ENCODE data around the gene RNU5B-1. TPM values are rescaled to one million over a fixed set of nuclear protein-coding genes. Genes with fewer than 3 reads are reported as not detected.
A peak's percentile ranks its signal among the peaks of the same experiment; 100 is the strongest.

Gene RNU5B-1
- total and polyA plus RNA-seq, 2 of the 8 experiments (the other 6 are each of a cell fraction or from before 2014, with no cell fraction given): not detected

DNA sequence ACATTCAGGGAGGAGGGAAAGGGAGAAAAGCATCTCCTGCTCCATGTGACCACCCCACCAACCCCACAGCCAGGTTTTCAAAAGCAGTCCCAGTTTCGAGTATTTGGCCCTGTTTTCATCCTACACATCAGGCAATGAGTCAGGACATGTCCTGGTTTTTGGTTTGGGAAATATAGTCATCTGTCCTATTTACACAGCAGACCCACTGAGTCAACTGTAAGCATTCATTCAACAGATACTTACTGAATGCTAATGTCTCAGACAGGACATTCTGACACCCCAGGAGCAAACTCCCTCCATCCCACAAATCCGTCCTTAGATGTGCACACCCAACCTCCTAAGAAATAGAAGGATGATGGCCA is 40.4 kb downstream of the RNU5B-1 start:
- Histone ChIP-seq H4K91ac (replicated peaks; ENCODE audit: insufficient read length, low read length) (no peak overlapping the region), H3K79me1 (ENCODE audit: low read depth, low read length) (no peaks in the 10 kb centered on the region), H3K9me3 (ENCODE audit: insufficient read depth in 2 of 2, low read depth in 1 of 2, low read length in 1 of 2) (no peaks in the 10 kb centered on the region), H2AFZ (ENCODE audit: low read length) (no peak overlapping the region), H3K56ac (replicated peaks; ENCODE audit: insufficient read length, low read depth, low read length) (no peak overlapping the region), H2BK15ac (ENCODE audit: low read length) (no peak overlapping the region), H2BK5ac (ENCODE audit: low read depth, low read length) (no peak overlapping the region), H3K4me1 (replicated peaks in 1 of 4; ENCODE audit: control insufficient read depth in 3 of 4, insufficient read depth in 4 of 4, low read length in 3 of 4) (peaks cover 0 to 5% (median 1%) of the 10 kb centered on the region in 4 experiments; a peak in 4 of 7 replicates), H3K9ac (replicated peaks in 1 of 4; ENCODE audit: extremely low read depth in 1 of 4, low read depth in 3 of 4, low read length in 3 of 4) (no peak overlapping the region), H3K4me2 (ENCODE audit: insufficient read depth in 1 of 2, low read depth in 2 of 2, low read length in 2 of 2) (no peak overlapping the region), H3K36me3 (ENCODE audit: control insufficient read depth in 2 of 4, insufficient read depth in 4 of 4, low read length in 3 of 4) (no peaks in the 10 kb centered on the region), H4K8ac (ENCODE audit: extremely low read depth, insufficient read depth, low read length) (no peak overlapping the region), H2BK12ac (ENCODE audit: low read depth, low read length) (no peak overlapping the region), H3K27me3 (replicated peaks in 1 of 4; ENCODE audit: control insufficient read depth in 3 of 4, extremely low read depth in 1 of 4, insufficient read depth in 3 of 4, low read length in 3 of 4) (no peaks in the 10 kb centered on the region), H3K14ac (ENCODE audit: insufficient read length) (no peak overlapping the region), H3K18ac (ENCODE audit: extremely low read depth, low read length) (no peak overlapping the region), H2BK120ac (replicated peaks; ENCODE audit: low read depth, low read length) (no peak overlapping the region), H4K5ac (ENCODE audit: insufficient read length, low read depth, low read length) (no peak overlapping the region), H3K27ac (ENCODE audit: low read depth, low read length) (no peak overlapping the region), H3K4me3 (ENCODE audit: extremely low read depth in 1 of 4, insufficient read depth in 2 of 4, low read depth in 3 of 4, low read length in 4 of 4) (no peak overlapping the region), H3K23ac (ENCODE audit: insufficient read length) (no peak overlapping the region), H2BK20ac (ENCODE audit: low read length) (0 out of 2 replicates have a peak overlapping the region, but pooled peaks have one; percentile 43), H3K4ac (replicated peaks; ENCODE audit: insufficient read length, low read depth, low read length) (no peak overlapping the region), H3K79me2 (ENCODE audit: control insufficient read depth in 1 of 2, insufficient read depth in 2 of 2, low read length in 2 of 2) (peaks cover 0 to 9% of the 10 kb centered on the region in 2 experiments; a peak in 1 of 4 replicates), H2AK5ac (ENCODE audit: low read depth, low read length) (no peak overlapping the region), H3K23me2 (ENCODE audit: low read depth, low read length) (no peaks in the 10 kb centered on the region), H4K20me1 (replicated peaks in 1 of 2; ENCODE audit: control insufficient read depth in 1 of 2, insufficient read depth in 2 of 2, low read length in 2 of 2) (peaks cover 0 to 5% of the 10 kb centered on the region in 2 experiments)
- FAIRE-seq: no peak
- TF ChIP-seq EZH2 (IDR thresholded peaks at IDR 0.05; ENCODE audit: low read depth, low read length, severe bottlenecking) (no peak), SIRT6 (IDR thresholded peaks at IDR 0.05; ENCODE audit: low read length) (no peak), CBX8 (IDR thresholded peaks at IDR 0.05; ENCODE audit: borderline replicate concordance, low read depth, low read length) (no peak), ASH2L (IDR thresholded peaks at IDR 0.05; ENCODE audit: low read length) (no peak), FOSL1 (IDR thresholded peaks at IDR 0.05; ENCODE audit: insufficient read depth, low read depth, low read length) (no peak), TAF1 (IDR thresholded peaks at IDR 0.05; ENCODE audit: low read depth, low read length) (no peak), ZNF274 (IDR thresholded peaks at IDR 0.05; ENCODE audit: borderline replicate concordance, extremely low read depth, low read length) (no peak), PHF8 (conservative IDR thresholded peaks at IDR 0.05; ENCODE audit: low read depth, low read length) (no peak), GTF2F1 (IDR thresholded peaks at IDR 0.05; ENCODE audit: borderline replicate concordance, low read depth, low read length) (no peak)
- TF ChIP-seq, protein P1, sequence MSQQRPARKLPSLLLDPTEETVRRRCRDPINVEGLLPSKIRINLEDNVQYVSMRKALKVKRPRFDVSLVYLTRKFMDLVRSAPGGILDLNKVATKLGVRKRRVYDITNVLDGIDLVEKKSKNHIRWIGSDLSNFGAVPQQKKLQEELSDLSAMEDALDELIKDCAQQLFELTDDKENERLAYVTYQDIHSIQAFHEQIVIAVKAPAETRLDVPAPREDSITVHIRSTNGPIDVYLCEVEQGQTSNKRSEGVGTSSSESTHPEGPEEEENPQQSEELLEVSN (IDR thresholded peaks at IDR 0.05): no peak
- POLR2A ChIA-PET (ENCODE audit: partially characterized antibody): no interaction called here
- no peak for DNase-seq (ENCODE audit: low read depth in 1 of 2, low spot score in 2 of 2)
- CTCF ChIA-PET (ENCODE audit: partially characterized antibody): interaction anchor here (2.1 kb wide), 1 partner anchor 34 kb away, joined by 5 read pairs; no protein-coding TSS in a partner anchor
- 88% methylated on average over 2 of the region's 2 CpGs; no CpG with 5 or more reads in 1 of the 2 experiments for WGBS, 2 experiments (ENCODE audit: extremely low coverage in 1 of 2, insufficient coverage in 1 of 2, insufficient read length in 1 of 2, insufficient replicate concordance in 2 of 2, low coverage in 1 of 2, low lambda C conversion rate in 2 of 2, missing lambda C conversion rate in 1 of 2)
